WI38 (cell line): ENCODE results near the gene NXPH2.

Experiments used
- H3K4me3 ChIP-seq: 2 replicates; pipeline ENCODE4 v1.5.1; 2011; ENCODE audit warnings: low read depth, mild to moderate bottlenecking, control low read depth, low read length
- CTCF ChIP-seq: IDR thresholded peaks from 2 replicates; pipeline ENCODE4 v1.5.1; 2012; ENCODE audit warnings: low read depth, mild to moderate bottlenecking, control low read depth, low read length

Gene NXPH2

GRCh38 chr2:138691667-138692066 is 88.5 kb downstream of the NXPH2 start:
- TF ChIP-seq CTCF, result no peak
- no peak overlapping the region for H3K4me3 ChIP-seq

GRCh38 chr2:138689705-138690104 is 90.5 kb downstream of the NXPH2 start:
- TF ChIP-seq CTCF, result no peak
- H3K4me3 ChIP-seq, result no peak overlapping the region

GRCh38 chr2:138682163-138682562 is 98.0 kb downstream of the NXPH2 start:
- no peak for TF ChIP-seq CTCF
- no peak overlapping the region for H3K4me3 ChIP-seq

- no peak overlapping the region for H3K4me3 ChIP-seq
- no peak for TF ChIP-seq CTCF
Observed at GRCh38 chr2:138677221-138677620, 103.0 kb downstream of the NXPH2 start.

- no peak overlapping the region for H3K4me3 ChIP-seq
- TF ChIP-seq CTCF, result no peak
Observed at GRCh38 chr2:138676619-138677021, 103.6 kb downstream of the NXPH2 start.

GRCh38 chr2:138671566-138671965 is 108.6 kb downstream of the NXPH2 start:
- H3K4me3 ChIP-seq, result no peak overlapping the region
- TF ChIP-seq CTCF, result no peak

- no peak overlapping the region for H3K4me3 ChIP-seq
- TF ChIP-seq CTCF, result no peak
Observed at GRCh38 chr2:138670734-138671133, 109.5 kb downstream of the NXPH2 start.
